GM23338 (cell line): ENCODE results near the gene ZNF277. TPM values are rescaled to one million over a fixed set of nuclear protein-coding genes. Genes with fewer than 3 reads are reported as not detected.

Experiments used
- ATAC-seq: fragments of 200-7000 bp; cut with Tn5 transposase; 3 replicates; pipeline ENCODE4 v1.9.1; 2020
- DNase-seq: peaks from one replicate; pipeline ENCODE4 v3.0.0-alpha.2; 2015; ENCODE audit warnings: low spot score
- H2AFZ ChIP-seq: fragments of 200-600 bp; sonication (generic); 2 replicates; pipeline ENCODE4 v1.8.0; 2016; ENCODE audit warnings: antibody characterized with exemption, mild to moderate bottlenecking, moderate library complexity
- H3F3A ChIP-seq: fragments of 200-600 bp; sonication (generic); replicated peaks from 2 replicates; pipeline ENCODE4 v1.8.0; 2017; ENCODE audit warnings: antibody characterized with exemption, mixed run types, low read depth
- H3K27ac ChIP-seq: fragments of 200-600 bp; sonication (generic); 2 replicates; pipeline ENCODE4 v1.6.1; 2016; ENCODE audit warnings: low read depth
- H3K27me3 ChIP-seq: fragments of 200-600 bp; sonication (generic); 2 replicates; pipeline ENCODE4 v1.8.0; 2016; ENCODE audit warnings: mild to moderate bottlenecking, mixed run types, moderate library complexity; ENCODE audit not compliant: insufficient read depth
- H3K36me3 ChIP-seq: fragments of 200-600 bp; sonication (generic); 2 replicates; pipeline ENCODE4 v1.8.0; 2016; ENCODE audit warnings: mild to moderate bottlenecking; ENCODE audit not compliant: insufficient read depth
- H3K4me1 ChIP-seq: fragments of 200-600 bp; sonication (generic); 2 replicates; pipeline ENCODE4 v1.8.0; 2016; ENCODE audit warnings: mild to moderate bottlenecking, moderate library complexity; ENCODE audit not compliant: insufficient read depth
- H3K4me2 ChIP-seq: fragments of 200-600 bp; sonication (generic); 2 replicates; pipeline ENCODE4 v1.7.1; 2017; ENCODE audit warnings: mixed run types
- H3K4me3 ChIP-seq: fragments of 200-600 bp; sonication (generic); 2 replicates; pipeline ENCODE4 v1.6.1; 2016; ENCODE audit warnings: mixed run types
- H3K79me2 ChIP-seq: fragments of 200-600 bp; sonication (generic); replicated peaks from 2 replicates; pipeline ENCODE4 v1.8.0; 2017; ENCODE audit warnings: mild to moderate bottlenecking; ENCODE audit not compliant: insufficient read depth
- H3K9me2 ChIP-seq: fragments of 200-600 bp; sonication (generic); 2 replicates; pipeline ENCODE4 v1.8.0; 2017; ENCODE audit not compliant: insufficient read depth
- H4K20me1 ChIP-seq: fragments of 200-600 bp; sonication (generic); replicated peaks from 2 replicates; pipeline ENCODE4 v1.8.0; 2017; ENCODE audit warnings: mild to moderate bottlenecking; ENCODE audit not compliant: insufficient read depth
- H3K27ac Mint-ChIP-seq: 2 replicates; pipeline ENCODE4 v1.8.0; 2020; ENCODE audit warnings: inconsistent platforms, mild to moderate bottlenecking, moderate library complexity, mixed read lengths
- H3K27me3 Mint-ChIP-seq: 3 replicates; pipeline ENCODE4 v1.8.0; 2022; ENCODE audit warnings: low read depth, mild to moderate bottlenecking, moderate library complexity, mixed read lengths, inconsistent platforms; ENCODE audit not compliant: insufficient read depth, poor library complexity
- H3K36me3 Mint-ChIP-seq: 3 replicates; pipeline ENCODE4 v1.8.0; 2021; ENCODE audit warnings: low read depth, mild to moderate bottlenecking, inconsistent platforms, moderate library complexity, mixed read lengths
- H3K4me1 Mint-ChIP-seq: 3 replicates; pipeline ENCODE4 v1.8.0; 2020; ENCODE audit warnings: mild to moderate bottlenecking, inconsistent platforms, mixed read lengths
- H3K4me3 Mint-ChIP-seq: 3 replicates; pipeline ENCODE4 v1.8.0; 2021; ENCODE audit warnings: moderate library complexity, mild to moderate bottlenecking, inconsistent platforms, mixed read lengths
- H3K9me3 Mint-ChIP-seq: 3 replicates; pipeline ENCODE4 v1.8.0; 2020; ENCODE audit warnings: moderate library complexity, mild to moderate bottlenecking, inconsistent platforms, mixed read lengths
- CREB1 ChIP-seq: fragments of 250-450 bp; sonication (Bioruptor Pico); IDR thresholded peaks from 2 replicates; pipeline ENCODE4 v1.5.0; 2020; ENCODE audit warnings: low read depth, mild to moderate bottlenecking, moderate library complexity
- CTCF ChIP-seq, 2 experiments: fragments of 200-600 bp in 1 of 2; sonication (generic) in 1 of 2; conservative IDR thresholded peaks; 2 replicates each; pipeline versions ENCODE4 v1.5.1 to v1.6.1; 2016 to 2017; ENCODE audit warnings: antibody characterized with exemption in 2 of 2, low read depth in 2 of 2, mild to moderate bottlenecking in 2 of 2, moderate library complexity in 1 of 2
- EZH2 ChIP-seq: fragments of 200-600 bp; sonication (generic); IDR thresholded peaks from one replicate; pipeline ENCODE4 v1.8.0; 2017; ENCODE audit warnings: antibody characterized with exemption, mild to moderate bottlenecking, low read depth; ENCODE audit not compliant: unreplicated experiment
- EZH2phosphoT487 ChIP-seq: fragments of 200-600 bp; sonication (generic); IDR thresholded peaks from one replicate; pipeline ENCODE4 v1.8.1; 2018; ENCODE audit warnings: antibody characterized with exemption; ENCODE audit not compliant: unreplicated experiment
- JUNB ChIP-seq: IDR thresholded peaks from one replicate; pipeline ENCODE4 v1.6.1; 2016; ENCODE audit warnings: antibody characterized with exemption; ENCODE audit not compliant: unreplicated experiment
- NANOG ChIP-seq: IDR thresholded peaks from 2 replicates; pipeline ENCODE4 v1.6.1; 2016; ENCODE audit warnings: antibody characterized with exemption, borderline replicate concordance
- POLR2AphosphoS5 ChIP-seq: IDR thresholded peaks from 2 replicates; pipeline ENCODE4 v1.6.1; 2016; ENCODE audit warnings: antibody characterized with exemption, low read depth
- REST ChIP-seq: IDR thresholded peaks from one replicate; pipeline ENCODE4 v1.6.1; 2018; ENCODE audit warnings: antibody characterized with exemption; ENCODE audit not compliant: unreplicated experiment
- STAT1 ChIP-seq: IDR thresholded peaks from one replicate; pipeline ENCODE4 v1.6.1; 2016; ENCODE audit warnings: antibody characterized with exemption; ENCODE audit not compliant: unreplicated experiment
- ZNF114 ChIP-seq: fragments of 250-450 bp; sonication (Bioruptor Pico); IDR thresholded peaks from 2 replicates; pipeline ENCODE4 v1.5.0; 2020; ENCODE audit warnings: mild to moderate bottlenecking, moderate library complexity
- ZNF331 ChIP-seq: fragments of 250-450 bp; sonication (Bioruptor Pico); IDR thresholded peaks from 2 replicates; pipeline ENCODE4 v1.5.0; 2020; ENCODE audit warnings: low read depth, mild to moderate bottlenecking, moderate library complexity
- polyA plus RNA-seq: library from polyadenylated mRNA; unstranded; fragments of >200 nt; fragmentation: Nextera tagmentation; extraction: Ambion mirVana; gene quantifications from 2 replicates; pipeline ENCODE4 v1.2.1, GENCODE V29; 2016
- total RNA-seq: library from RNA; depleted of rRNA; stranded (reverse); fragments of >200 nt; shearing (Covaris generic); gene quantifications from 2 replicates; pipeline ENCODE4 v1.2.3, GENCODE V29; 2014

Gene ZNF277
- total and polyA plus RNA-seq, 2 experiments from 2014 or later, result 25.4 to 28.9 TPM

GRCh38 chr7:112233048-112233697 lies 26.7 kb downstream of the ZNF277 start (continued):
- no peak for TF ChIP-seq CTCF (conservative IDR thresholded peaks at IDR 0.05; ENCODE audit: low read depth in 2 of 2)
- no peak for TF ChIP-seq NANOG
- no peak for TF ChIP-seq REST
- no peak for TF ChIP-seq ZNF331 (CRISPR knock-in tag)
- TF ChIP-seq JUNB, result no peak

- H3K27ac Mint-ChIP-seq, result no peak overlapping the region
- no peaks in the 10 kb centered on the region for H3K9me3 Mint-ChIP-seq
- peaks cover 14% of the 10 kb centered on the region for H3K4me1 Mint-ChIP-seq
- Histone ChIP-seq H3K4me3 (no peak overlapping the region), H3K36me3 (no peaks in the 10 kb centered on the region), H4K20me1 (peaks cover 5% of the 10 kb centered on the region; the same call in 1 of the 2 replicates), H3K27me3 (no peaks in the 10 kb centered on the region), H3K79me2 (peaks cover 69% of the 10 kb centered on the region), H3F3A (no peaks in the 10 kb centered on the region), H2AFZ (no peak overlapping the region), H3K9me2 (no peaks in the 10 kb centered on the region), H3K4me1 (peaks cover 8% of the 10 kb centered on the region; the same call in 1 of the 2 replicates), H3K4me2 (no peak overlapping the region), H3K27ac (no peak overlapping the region)
- H3K36me3 Mint-ChIP-seq, result peaks cover 6% of the 10 kb centered on the region; the same call in 1 of the 3 replicates
- no peak overlapping the region for H3K4me3 Mint-ChIP-seq
- DNase-seq (no peak), ATAC-seq (no peak)
- H3K27me3 Mint-ChIP-seq, result peaks cover 4% of the 10 kb centered on the region
- TF ChIP-seq EZH2phosphoT487 (no peak), REST (no peak), POLR2AphosphoS5 (no peak), STAT1 (no peak), ZNF114 (CRISPR knock-in tag) (no peak), CREB1 (no peak), NANOG (no peak), EZH2 (no peak), CTCF (conservative IDR thresholded peaks at IDR 0.05; ENCODE audit: low read depth in 2 of 2) (no peak)
Measured at GRCh38 chr7:112234147-112234546, 27.7 kb downstream of the ZNF277 start.
